Transverse colon (tissue), 4 donors: ENCODE results near the gene TGM6. TPM values are rescaled to one million over a fixed set of nuclear protein-coding genes. Genes with fewer than 3 reads are reported as not detected.

Experiments used
- DNase-seq: peaks from one replicate; pipeline ENCODE4 v3.0.0-alpha.2; 2019
- H3K27ac ChIP-seq, 4 donors: fragments of 200-600 bp; sonication (generic); 2 replicates each; pipeline ENCODE4 v1.5.1; 2016 to 2018; ENCODE audit warnings: inconsistent platforms in 4 of 4
- H3K27me3 ChIP-seq: fragments of 200-600 bp; sonication (generic); 2 replicates; pipeline ENCODE4 v1.5.1; 2017; ENCODE audit warnings: inconsistent platforms
- H3K36me3 ChIP-seq, 4 donors: fragments of 200-600 bp; sonication (generic); 2 replicates each; pipeline ENCODE4 v1.5.1; 2017 to 2019; ENCODE audit warnings: inconsistent platforms in 4 of 4
- H3K4me1 ChIP-seq, 4 donors: fragments of 200-600 bp; sonication (generic); 2 replicates each; pipeline ENCODE4 v1.5.1; 2017 to 2020; ENCODE audit warnings: inconsistent platforms in 4 of 4
- H3K4me3 ChIP-seq, 4 donors: fragments of 200-600 bp; sonication (generic); 1 replicate in 1 of 4; 2 replicates in 3 of 4; pipeline versions ENCODE4 v1.5.1 to v1.6.1; 2017 to 2019; ENCODE audit warnings: inconsistent platforms in 4 of 4
- H3K9me3 ChIP-seq, 2 donors: fragments of 200-600 bp; sonication (generic); 2 replicates each; pipeline ENCODE4 v1.5.1; 2017 to 2019; ENCODE audit warnings: inconsistent platforms in 2 of 2
- CTCF ChIP-seq, 5 experiments: fragments of 200-600 bp in 3 of 5; fragments of 450-650 bp in 2 of 5; sonication (generic) in 3 of 5; IDR thresholded peaks; 1 replicate in 2 of 5; 2 replicates in 3 of 5; pipeline ENCODE4 v1.5.1; 2016 to 2017; ENCODE audit warnings: antibody characterized with exemption in 5 of 5, inconsistent platforms in 3 of 5, mild to moderate bottlenecking in 2 of 5, moderate library complexity in 1 of 5
- EP300 ChIP-seq: sonication (generic); formaldehyde crosslinking; IDR thresholded peaks from one replicate; pipeline ENCODE4 v1.6.1; 2017; ENCODE audit warnings: antibody characterized with exemption, low read depth
- POLR2A ChIP-seq: fragments of 450-650 bp; IDR thresholded peaks from one replicate; pipeline ENCODE4 v1.6.1; 2016; ENCODE audit warnings: antibody characterized with exemption, mild to moderate bottlenecking, moderate library complexity
- POLR2AphosphoS5 ChIP-seq, 3 donors: sonication (generic); formaldehyde crosslinking; IDR thresholded peaks; one replicate each; pipeline ENCODE4 v1.6.1; 2016; ENCODE audit warnings: antibody characterized with exemption in 3 of 3
- WGBS, 2 donors: methylation state at CpG; one replicate each; pipeline ENCODE4 v1.1.5; 2018; ENCODE audit warnings: low coverage in 1 of 2; 5-methylcytosine and 5-hydroxymethylcytosine counted together
- in situ Hi-C, 4 donors: fragments of 200-750 bp; cut with MboI; loops; one replicate each; pipeline versions ENCODE4 v1.15.0 to v1.15.1; 2017; ENCODE audit warnings: low sequenced_read_pairs in 3 of 4, low pct_ligation_motif_present in 1 of 4, low pct_unique_long_range_greater_than_20kb in 1 of 4
- intact Hi-C: fragments of 100-400 bp; cut with DNase I; formaldehyde crosslinking; loops from one replicate; pipeline ENCODE4 v1.15.1; 2023; ENCODE audit warnings: low total_unique reads
- total RNA-seq, 4 donors: library from RNA; depleted of rRNA; stranded (reverse); fragments of >200 nt; gene quantifications; one replicate each; pipeline ENCODE4 v1.1.0, GENCODE V29; 2016

TGM6 gene
- total RNA-seq, 4 donors from 2014 or later: 0.14 TPM; not detected in 3

- H3K4me1 ChIP-seq: no peaks in the 10 kb centered on the region
- DNase-seq: no peak
- no peak overlapping the region for H3K4me3 ChIP-seq
- no peak overlapping the region for H3K27ac ChIP-seq
- TF ChIP-seq EP300 (no peak), CTCF (IDR thresholded peaks at IDR 0.05) (no peak), POLR2AphosphoS5 (IDR thresholded peaks at IDR 0.05) (no peak), POLR2A (no peak)
- in situ Hi-C loops (no loop called here), intact Hi-C loops (no loop called here)
- H3K27me3 ChIP-seq: no peaks in the 10 kb centered on the region
- H3K36me3 ChIP-seq: no peaks in the 10 kb centered on the region
- H3K9me3 ChIP-seq: peaks cover 4 to 13% of the 10 kb centered on the region in 2 donors
- WGBS, 2 donors: 61 to 71% methylated on average over 2 of the region's 2 CpGs
Measured at GRCh38 chr20:2363187-2363586, 17.5 kb upstream of the TGM6 start.

GRCh38 chr20:2363587-2363986 lies 17.1 kb upstream of the TGM6 start:
- Histone ChIP-seq H3K27ac (no peak overlapping the region), H3K4me1 (no peaks in the 10 kb centered on the region), H3K27me3 (no peaks in the 10 kb centered on the region), H3K4me3 (no peak overlapping the region), H3K36me3 (no peaks in the 10 kb centered on the region), H3K9me3 (peaks cover 7 to 14% of the 10 kb centered on the region in 2 donors)
- 17 to 32% methylated on average over 1 of the region's 1 CpG for WGBS, 2 donors
- TF ChIP-seq EP300: no peak
- TF ChIP-seq POLR2AphosphoS5 (IDR thresholded peaks at IDR 0.05): no peak
- TF ChIP-seq CTCF (IDR thresholded peaks at IDR 0.05): no peak
- TF ChIP-seq POLR2A: no peak
- intact Hi-C loops: no loop called here
- in situ Hi-C loops: no loop called here
- DNase-seq: no peak

- in situ Hi-C loops (no loop called here), intact Hi-C loops (no loop called here)
- Histone ChIP-seq H3K4me1 (no peaks in the 10 kb centered on the region), H3K4me3 (no peak overlapping the region), H3K9me3 (peaks cover 8 to 17% of the 10 kb centered on the region in 2 donors), H3K27me3 (no peaks in the 10 kb centered on the region), H3K36me3 (no peaks in the 10 kb centered on the region), H3K27ac (no peak overlapping the region)
- TF ChIP-seq POLR2A: no peak
- no peak for TF ChIP-seq CTCF (IDR thresholded peaks at IDR 0.05)
- TF ChIP-seq POLR2AphosphoS5 (IDR thresholded peaks at IDR 0.05): no peak
- TF ChIP-seq EP300: no peak
- no peak for DNase-seq
- 70 to 74% methylated on average over 4 of the region's 4 CpGs for WGBS, 2 donors
Measured at GRCh38 chr20:2364044-2364443, 16.7 kb upstream of the TGM6 start.

GRCh38 chr20:2365091-2365490 lies 15.6 kb upstream of the TGM6 start:
- no peak for TF ChIP-seq POLR2AphosphoS5 (IDR thresholded peaks at IDR 0.05)
- no peak for TF ChIP-seq CTCF (IDR thresholded peaks at IDR 0.05)
- no peak for TF ChIP-seq EP300
- TF ChIP-seq POLR2A: no peak
- Histone ChIP-seq H3K4me1 (no peaks in the 10 kb centered on the region), H3K36me3 (no peaks in the 10 kb centered on the region), H3K4me3 (no peak overlapping the region), H3K27ac (no peak overlapping the region), H3K9me3 (peaks cover 8 to 17% of the 10 kb centered on the region in 2 donors), H3K27me3 (no peaks in the 10 kb centered on the region)
- in situ Hi-C loops: no loop called here
- no peak for DNase-seq
- WGBS, 2 donors: 100% methylated on average over 2 of the region's 2 CpGs; no CpG with 5 or more reads in 1 of the 2 donors
- intact Hi-C loops: no loop called here
